HG03442 (cell line): Measurements from ENCODE around the gene EEPD1.
"Not testable (repeated sequence)": the region's sequence is repeated elsewhere in the genome, so short reads cannot be mapped to it uniquely, and the experiment has no call there.

Experiments used
- ATAC-seq: cut with Tn5 transposase; IDR thresholded peaks from one replicate; pipeline ENCODE4 v1.9.1; 2021; ENCODE audit warnings: mild to moderate bottlenecking, moderate library complexity; ENCODE audit not compliant: unreplicated experiment

The EEPD1 gene

GRCh38 chr7:36313607-36314006, 160.6 kb downstream of the EEPD1 start:
- ATAC-seq: no peak

GRCh38 chr7:36314491-36314890, 161.4 kb downstream of the EEPD1 start:
- ATAC-seq: no peak

GRCh38 chr7:36315309-36315944, 162.4 kb downstream of the EEPD1 start:
- ATAC-seq: no peak

- no peak for ATAC-seq
These were observed 163.3 kb downstream of the EEPD1 start for GRCh38 chr7:36316319-36316718.

GRCh38 chr7:36317276-36317675, 164.2 kb downstream of the EEPD1 start:
- no peak for ATAC-seq

GRCh38 chr7:36318116-36318515, 165.1 kb downstream of the EEPD1 start:
- no peak for ATAC-seq

GRCh38 chr7:36321284-36321683, 168.2 kb downstream of the EEPD1 start:
- not testable (repeated sequence) for ATAC-seq

GRCh38 chr7:36336390-36336789, 183.3 kb downstream of the EEPD1 start:
- no peak for ATAC-seq

GRCh38 chr7:36338256-36338655, 185.2 kb downstream of the EEPD1 start:
- ATAC-seq: no peak

GRCh38 chr7:36343548-36343947, 190.5 kb downstream of the EEPD1 start:
- no peak for ATAC-seq

GRCh38 chr7:36344622-36345021, 191.6 kb downstream of the EEPD1 start:
- ATAC-seq: no peak

GRCh38 chr7:36346260-36346831, 193.3 kb downstream of the EEPD1 start:
- ATAC-seq: no peak

GRCh38 chr7:36348256-36348655, 195.2 kb downstream of the EEPD1 start:
- ATAC-seq: no peak

GRCh38 chr7:36348771-36349170, 195.7 kb downstream of the EEPD1 start:
- no peak for ATAC-seq

- ATAC-seq: no peak
These were observed 196.6 kb downstream of the EEPD1 start for GRCh38 chr7:36349626-36350025.
